GM23338 (cell line): ENCODE results near the gene TNFRSF8. TPM values are rescaled to one million over a fixed set of nuclear protein-coding genes. Genes with fewer than 3 reads are reported as not detected.

Experiments
- ATAC-seq: fragments of 200-7000 bp; cut with Tn5 transposase; 3 replicates; pipeline ENCODE4 v1.9.1; 2020
- DNase-seq: peaks from one replicate; pipeline ENCODE4 v3.0.0-alpha.2; 2015; ENCODE audit warnings: low spot score
- H2AFZ ChIP-seq: fragments of 200-600 bp; sonication (generic); 2 replicates; pipeline ENCODE4 v1.8.0; 2016; ENCODE audit warnings: antibody characterized with exemption, mild to moderate bottlenecking, moderate library complexity
- H3F3A ChIP-seq: fragments of 200-600 bp; sonication (generic); replicated peaks from 2 replicates; pipeline ENCODE4 v1.8.0; 2017; ENCODE audit warnings: antibody characterized with exemption, mixed run types, low read depth
- H3K27ac ChIP-seq: fragments of 200-600 bp; sonication (generic); 2 replicates; pipeline ENCODE4 v1.6.1; 2016; ENCODE audit warnings: low read depth
- H3K27me3 ChIP-seq: fragments of 200-600 bp; sonication (generic); 2 replicates; pipeline ENCODE4 v1.8.0; 2016; ENCODE audit warnings: mild to moderate bottlenecking, mixed run types, moderate library complexity; ENCODE audit not compliant: insufficient read depth
- H3K36me3 ChIP-seq: fragments of 200-600 bp; sonication (generic); 2 replicates; pipeline ENCODE4 v1.8.0; 2016; ENCODE audit warnings: mild to moderate bottlenecking; ENCODE audit not compliant: insufficient read depth
- H3K4me1 ChIP-seq: fragments of 200-600 bp; sonication (generic); 2 replicates; pipeline ENCODE4 v1.8.0; 2016; ENCODE audit warnings: mild to moderate bottlenecking, moderate library complexity; ENCODE audit not compliant: insufficient read depth
- H3K4me2 ChIP-seq: fragments of 200-600 bp; sonication (generic); 2 replicates; pipeline ENCODE4 v1.7.1; 2017; ENCODE audit warnings: mixed run types
- H3K4me3 ChIP-seq: fragments of 200-600 bp; sonication (generic); 2 replicates; pipeline ENCODE4 v1.6.1; 2016; ENCODE audit warnings: mixed run types
- H3K79me2 ChIP-seq: fragments of 200-600 bp; sonication (generic); replicated peaks from 2 replicates; pipeline ENCODE4 v1.8.0; 2017; ENCODE audit warnings: mild to moderate bottlenecking; ENCODE audit not compliant: insufficient read depth
- H3K9me2 ChIP-seq: fragments of 200-600 bp; sonication (generic); 2 replicates; pipeline ENCODE4 v1.8.0; 2017; ENCODE audit not compliant: insufficient read depth
- H4K20me1 ChIP-seq: fragments of 200-600 bp; sonication (generic); replicated peaks from 2 replicates; pipeline ENCODE4 v1.8.0; 2017; ENCODE audit warnings: mild to moderate bottlenecking; ENCODE audit not compliant: insufficient read depth
- H3K27ac Mint-ChIP-seq: 2 replicates; pipeline ENCODE4 v1.8.0; 2020; ENCODE audit warnings: inconsistent platforms, mild to moderate bottlenecking, moderate library complexity, mixed read lengths
- H3K27me3 Mint-ChIP-seq: 3 replicates; pipeline ENCODE4 v1.8.0; 2022; ENCODE audit warnings: low read depth, mild to moderate bottlenecking, moderate library complexity, mixed read lengths, inconsistent platforms; ENCODE audit not compliant: insufficient read depth, poor library complexity
- H3K36me3 Mint-ChIP-seq: 3 replicates; pipeline ENCODE4 v1.8.0; 2021; ENCODE audit warnings: low read depth, mild to moderate bottlenecking, inconsistent platforms, moderate library complexity, mixed read lengths
- H3K4me1 Mint-ChIP-seq: 3 replicates; pipeline ENCODE4 v1.8.0; 2020; ENCODE audit warnings: mild to moderate bottlenecking, inconsistent platforms, mixed read lengths
- H3K4me3 Mint-ChIP-seq: 3 replicates; pipeline ENCODE4 v1.8.0; 2021; ENCODE audit warnings: moderate library complexity, mild to moderate bottlenecking, inconsistent platforms, mixed read lengths
- H3K9me3 Mint-ChIP-seq: 3 replicates; pipeline ENCODE4 v1.8.0; 2020; ENCODE audit warnings: moderate library complexity, mild to moderate bottlenecking, inconsistent platforms, mixed read lengths
- CREB1 ChIP-seq: fragments of 250-450 bp; sonication (Bioruptor Pico); IDR thresholded peaks from 2 replicates; pipeline ENCODE4 v1.5.0; 2020; ENCODE audit warnings: low read depth, mild to moderate bottlenecking, moderate library complexity
- CTCF ChIP-seq, 2 experiments: fragments of 200-600 bp in 1 of 2; sonication (generic) in 1 of 2; conservative IDR thresholded peaks; 2 replicates each; pipeline versions ENCODE4 v1.5.1 to v1.6.1; 2016 to 2017; ENCODE audit warnings: antibody characterized with exemption in 2 of 2, low read depth in 2 of 2, mild to moderate bottlenecking in 2 of 2, moderate library complexity in 1 of 2
- ETS1 ChIP-seq: IDR thresholded peaks from 2 replicates; pipeline ENCODE4 v1.6.1; 2016; ENCODE audit warnings: antibody characterized with exemption
- EZH2 ChIP-seq: fragments of 200-600 bp; sonication (generic); IDR thresholded peaks from one replicate; pipeline ENCODE4 v1.8.0; 2017; ENCODE audit warnings: antibody characterized with exemption, mild to moderate bottlenecking, low read depth; ENCODE audit not compliant: unreplicated experiment
- EZH2phosphoT487 ChIP-seq: fragments of 200-600 bp; sonication (generic); IDR thresholded peaks from one replicate; pipeline ENCODE4 v1.8.1; 2018; ENCODE audit warnings: antibody characterized with exemption; ENCODE audit not compliant: unreplicated experiment
- NANOG ChIP-seq: IDR thresholded peaks from 2 replicates; pipeline ENCODE4 v1.6.1; 2016; ENCODE audit warnings: antibody characterized with exemption, borderline replicate concordance
- POLR2AphosphoS5 ChIP-seq: IDR thresholded peaks from 2 replicates; pipeline ENCODE4 v1.6.1; 2016; ENCODE audit warnings: antibody characterized with exemption, low read depth
- REST ChIP-seq: IDR thresholded peaks from one replicate; pipeline ENCODE4 v1.6.1; 2018; ENCODE audit warnings: antibody characterized with exemption; ENCODE audit not compliant: unreplicated experiment
- ZNF114 ChIP-seq: fragments of 250-450 bp; sonication (Bioruptor Pico); IDR thresholded peaks from 2 replicates; pipeline ENCODE4 v1.5.0; 2020; ENCODE audit warnings: mild to moderate bottlenecking, moderate library complexity
- ZNF462 ChIP-seq: fragments of 250-450 bp; sonication (Bioruptor Pico); IDR thresholded peaks from 2 replicates; pipeline ENCODE4 v1.5.0; 2020; ENCODE audit warnings: mild to moderate bottlenecking, moderate library complexity
- polyA plus RNA-seq: library from polyadenylated mRNA; unstranded; fragments of >200 nt; fragmentation: Nextera tagmentation; extraction: Ambion mirVana; gene quantifications from 2 replicates; pipeline ENCODE4 v1.2.1, GENCODE V29; 2016
- total RNA-seq: library from RNA; depleted of rRNA; stranded (reverse); fragments of >200 nt; shearing (Covaris generic); gene quantifications from 2 replicates; pipeline ENCODE4 v1.2.3, GENCODE V29; 2014

The TNFRSF8 gene
- total and polyA plus RNA-seq, 2 experiments from 2014 or later: 11.7 to 28.2 TPM

GRCh38 chr1:12186679-12186985, 123.5 kb downstream of the TNFRSF8 start (continued):
- TF ChIP-seq ZNF462 (CRISPR knock-in tag) (no peak), ETS1 (no peak), EZH2phosphoT487 (no peak), POLR2AphosphoS5 (no peak)

GRCh38 chr1:12188115-12188514, 125.0 kb downstream of the TNFRSF8 start:
- no peak overlapping the region for H3K4me3 Mint-ChIP-seq
- H3K4me2 ChIP-seq: 0 out of 2 replicates have a peak overlapping the region, but pooled peaks have one; percentile 38
- ATAC-seq (peak; percentile 55), DNase-seq (peak; percentile 61)
- H3F3A ChIP-seq: no peaks in the 10 kb centered on the region
- H3K9me3 Mint-ChIP-seq: peaks cover 15% of the 10 kb centered on the region
- no peak overlapping the region for H3K27ac Mint-ChIP-seq
- H3K27ac ChIP-seq: no peak overlapping the region
- H2AFZ ChIP-seq: no peak overlapping the region
- TF ChIP-seq EZH2: no peak
- TF ChIP-seq CREB1 (CRISPR knock-in tag): no peak
- TF ChIP-seq ETS1: no peak
- TF ChIP-seq NANOG: no peak
- TF ChIP-seq ZNF114 (CRISPR knock-in tag): no peak
- peak; percentile 15 to 57; a peak in 2 of 4 replicates for TF ChIP-seq CTCF (conservative IDR thresholded peaks at IDR 0.05; ENCODE audit: low read depth in 2 of 2)
- no peak for TF ChIP-seq REST
- H4K20me1 ChIP-seq: no peaks in the 10 kb centered on the region
- H3K27me3 Mint-ChIP-seq: peaks cover 9% of the 10 kb centered on the region
- H3K27me3 ChIP-seq: no peaks in the 10 kb centered on the region
- peaks cover 11% of the 10 kb centered on the region for H3K36me3 Mint-ChIP-seq
- H3K4me1 ChIP-seq: peaks cover 7% of the 10 kb centered on the region; the same call in 1 of the 2 replicates
- H3K4me1 Mint-ChIP-seq: peaks cover 21% of the 10 kb centered on the region
- H3K4me3 ChIP-seq: no peak overlapping the region
- no peaks in the 10 kb centered on the region for H3K79me2 ChIP-seq
- H3K9me2 ChIP-seq: no peaks in the 10 kb centered on the region
- no peaks in the 10 kb centered on the region for H3K36me3 ChIP-seq
